GM11168 (cell line): ENCODE measurements around the gene NFE2.
"Not testable (repeated sequence)": the region's sequence is repeated elsewhere in the genome, so short reads cannot be mapped to it uniquely, and the experiment has no call there.

Experiments
- in situ Hi-C: fragments of 300-500 bp; cut with MboI; formaldehyde crosslinking; loops from one replicate; pipeline ENCODE4 v1.12.0; 2022; ENCODE audit warnings: low sequenced_read_pairs; ENCODE audit not compliant: unreplicated experiment

NFE2 gene

GRCh38 chr12:54285150-54286041, 15.4 kb downstream of the NFE2 start:
- in situ Hi-C loops = no loop called here

DNA sequence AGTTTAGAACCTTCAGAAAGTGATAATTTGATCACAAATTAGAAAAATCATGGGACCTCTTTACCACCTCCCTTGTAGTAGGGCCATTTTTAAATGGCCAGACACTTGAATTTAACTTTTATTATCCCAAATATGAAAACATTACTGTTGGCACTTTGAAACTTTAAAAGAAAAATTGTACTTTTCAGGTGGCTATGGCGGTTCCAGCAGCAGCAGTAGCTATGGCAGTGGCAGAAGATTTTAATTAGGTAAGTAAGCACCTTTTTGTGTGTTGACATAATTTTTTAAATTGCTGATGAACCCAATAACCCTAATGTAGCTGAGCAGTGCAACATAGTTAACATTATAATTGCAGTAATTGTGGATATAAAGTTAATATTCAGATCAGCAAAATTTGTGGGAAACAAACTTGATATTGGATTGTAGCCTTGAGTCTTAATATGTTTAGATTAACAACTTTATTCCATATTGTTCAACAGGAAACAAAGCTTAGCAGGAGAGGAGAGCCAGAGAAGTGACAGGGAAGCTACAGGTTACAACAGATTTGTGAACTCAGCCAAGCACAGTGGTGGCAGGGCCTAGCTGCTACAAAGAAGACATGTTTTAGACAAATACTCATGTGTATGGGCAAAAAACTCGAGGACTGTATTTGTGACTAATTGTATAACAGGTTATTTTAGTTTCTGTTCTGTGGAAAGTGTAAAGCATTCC, 16.6 kb downstream of the NFE2 start:
- in situ Hi-C loops = not testable (repeated sequence)

DNA sequence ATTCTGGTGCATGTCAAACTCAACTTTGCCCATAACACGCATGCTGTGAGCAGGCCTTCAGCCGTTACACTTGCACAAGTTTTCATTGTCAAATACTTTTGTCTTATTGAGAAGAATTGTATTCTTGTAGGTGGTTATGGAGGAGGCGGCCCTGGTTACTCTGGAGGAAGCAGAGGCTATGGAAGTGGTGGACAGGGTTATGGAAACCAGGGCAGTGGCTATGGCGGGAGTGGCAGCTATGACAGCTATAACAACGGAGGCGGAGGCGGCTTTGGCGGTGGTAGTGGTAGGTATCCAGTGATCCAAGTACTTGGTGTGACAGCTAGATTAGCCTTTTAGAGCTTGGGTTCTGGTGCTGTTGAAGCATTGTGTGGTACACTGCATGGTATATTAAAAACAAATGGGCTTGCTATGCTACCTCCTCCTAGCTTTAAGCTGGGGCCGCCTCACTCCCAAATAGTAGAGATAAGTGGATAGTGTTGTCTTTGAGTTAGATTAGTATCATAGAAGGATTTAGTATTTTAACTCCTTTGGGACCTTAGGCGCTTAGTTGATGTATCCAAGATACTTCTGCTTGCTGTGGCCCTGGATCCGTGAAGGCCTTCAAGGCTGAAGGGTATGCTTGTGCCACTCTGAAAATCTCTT, 17.7 kb downstream of the NFE2 start:
- in situ Hi-C loops = no loop called here

GRCh38 chr12:54281694-54282093, 19.1 kb downstream of the NFE2 start:
- in situ Hi-C loops = not testable (repeated sequence)

- in situ Hi-C loops = not testable (repeated sequence)
Measured at GRCh38 chr12:54281261-54281638, 19.6 kb downstream of the NFE2 start.

- in situ Hi-C loops = no loop called here
Measured at GRCh38 chr12:54280468-54281260, 20.2 kb downstream of the NFE2 start, which contains the start of gene HNRNPA1. Gene HNRNPA1, plus strand, starts transcription at chr12:54280726. Its CDS starts 82 bp downstream, at chr12:54280808.

- in situ Hi-C loops = no loop called here
Measured at GRCh38 chr12:54279632-54280467, 21.0 kb downstream of the NFE2 start, which contains the start of gene CBX5. Gene CBX5, minus strand, starts transcription at chr12:54280122. Its CDS starts 22,472 bp downstream, at chr12:54257650.

DNA sequence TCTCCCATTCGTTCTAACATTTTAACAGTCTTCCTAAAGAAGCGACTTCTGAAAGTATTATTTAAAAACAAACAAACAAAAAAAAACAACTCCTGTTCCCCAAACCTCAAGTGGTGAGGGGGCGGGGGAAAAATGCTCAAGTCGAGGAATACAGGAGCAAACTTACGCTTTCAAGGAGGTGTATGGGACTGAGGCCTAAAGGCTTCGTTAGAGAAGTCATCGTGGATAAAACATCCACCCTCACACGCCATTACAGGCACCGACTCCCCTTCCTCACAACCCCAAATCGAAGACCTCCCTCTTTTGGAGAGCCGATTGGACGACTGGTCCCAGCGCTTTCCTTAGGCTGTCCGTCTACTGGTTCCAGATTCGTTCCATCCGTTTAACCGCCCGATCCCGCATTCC, 21.6 kb downstream of the NFE2 start:
- in situ Hi-C loops = no loop called here

DNA sequence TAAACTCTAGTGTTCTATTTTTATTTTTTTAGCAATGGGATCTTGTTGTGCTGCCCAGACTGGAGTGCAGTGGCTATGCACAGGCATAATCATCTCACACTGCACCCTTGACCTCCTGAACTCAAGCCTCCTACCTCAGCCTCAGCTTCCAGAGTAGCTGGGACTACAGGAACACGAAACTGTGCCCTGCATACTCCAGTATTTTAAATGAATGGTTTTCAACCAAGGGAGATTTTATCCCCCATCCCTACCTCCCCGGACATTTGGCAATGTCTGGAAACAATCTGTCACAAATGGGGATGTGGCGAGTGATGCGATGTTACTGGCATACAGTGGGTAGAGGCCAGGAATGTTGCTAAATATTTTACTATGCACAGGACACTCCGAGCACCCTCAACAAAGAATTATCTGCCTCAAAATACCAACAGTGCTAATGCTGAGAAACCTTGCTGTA, 23.0 kb downstream of the NFE2 start:
- in situ Hi-C loops = no loop called here

DNA sequence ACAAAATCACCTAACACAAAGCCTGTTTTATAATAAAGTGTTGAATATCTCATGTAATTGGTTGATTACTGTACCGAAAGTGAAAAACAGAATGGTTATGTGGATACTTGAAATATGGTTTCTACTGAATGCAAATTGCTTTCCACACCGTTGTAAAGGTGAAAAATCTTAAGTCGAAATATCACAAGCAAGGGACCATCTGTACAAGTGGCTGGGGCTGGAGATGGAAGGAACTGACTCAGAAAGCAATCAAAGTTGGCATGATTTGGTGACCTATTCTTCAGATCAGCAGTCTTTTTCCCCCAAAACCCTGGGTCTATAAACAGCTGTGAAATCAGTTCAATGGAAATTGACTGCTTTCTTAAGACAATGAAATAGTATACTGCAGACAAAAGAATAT, 24.4 kb downstream of the NFE2 start:
- in situ Hi-C loops = no loop called here

DNA sequence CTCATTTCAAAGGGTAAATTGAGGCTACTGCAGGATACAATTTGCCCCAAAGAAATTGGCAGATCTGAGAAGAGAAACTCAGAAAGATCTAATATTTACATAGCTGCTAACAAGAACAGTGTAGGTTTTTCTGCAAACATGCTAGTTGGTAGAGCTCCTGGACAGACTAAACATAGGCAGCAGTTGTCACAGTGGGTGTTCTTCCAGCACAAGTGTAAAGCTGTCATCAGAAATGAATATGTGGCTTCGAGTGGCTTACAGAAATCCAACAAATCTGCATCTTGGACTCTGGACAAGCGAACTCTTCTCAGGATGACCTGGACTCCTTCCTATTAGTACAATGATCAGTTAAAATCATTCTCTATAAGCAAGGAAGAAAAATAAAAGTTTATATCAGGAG, 26.8 kb downstream of the NFE2 start:
- in situ Hi-C loops = no loop called here

- in situ Hi-C loops = no loop called here
Measured at GRCh38 chr12:54272214-54272613, 28.6 kb downstream of the NFE2 start.

GRCh38 chr12:54270345-54270744, 30.5 kb downstream of the NFE2 start:
- in situ Hi-C loops = no loop called here

GRCh38 chr12:54266852-54267251, 34.0 kb downstream of the NFE2 start:
- in situ Hi-C loops = no loop called here

GRCh38 chr12:54265364-54265812, 35.4 kb downstream of the NFE2 start:
- in situ Hi-C loops = no loop called here

- in situ Hi-C loops = no loop called here
Measured at GRCh38 chr12:54262403-54262925, 38.4 kb downstream of the NFE2 start.

- in situ Hi-C loops = no loop called here
Measured at GRCh38 chr12:54261815-54262402, 38.9 kb downstream of the NFE2 start.

DNA sequence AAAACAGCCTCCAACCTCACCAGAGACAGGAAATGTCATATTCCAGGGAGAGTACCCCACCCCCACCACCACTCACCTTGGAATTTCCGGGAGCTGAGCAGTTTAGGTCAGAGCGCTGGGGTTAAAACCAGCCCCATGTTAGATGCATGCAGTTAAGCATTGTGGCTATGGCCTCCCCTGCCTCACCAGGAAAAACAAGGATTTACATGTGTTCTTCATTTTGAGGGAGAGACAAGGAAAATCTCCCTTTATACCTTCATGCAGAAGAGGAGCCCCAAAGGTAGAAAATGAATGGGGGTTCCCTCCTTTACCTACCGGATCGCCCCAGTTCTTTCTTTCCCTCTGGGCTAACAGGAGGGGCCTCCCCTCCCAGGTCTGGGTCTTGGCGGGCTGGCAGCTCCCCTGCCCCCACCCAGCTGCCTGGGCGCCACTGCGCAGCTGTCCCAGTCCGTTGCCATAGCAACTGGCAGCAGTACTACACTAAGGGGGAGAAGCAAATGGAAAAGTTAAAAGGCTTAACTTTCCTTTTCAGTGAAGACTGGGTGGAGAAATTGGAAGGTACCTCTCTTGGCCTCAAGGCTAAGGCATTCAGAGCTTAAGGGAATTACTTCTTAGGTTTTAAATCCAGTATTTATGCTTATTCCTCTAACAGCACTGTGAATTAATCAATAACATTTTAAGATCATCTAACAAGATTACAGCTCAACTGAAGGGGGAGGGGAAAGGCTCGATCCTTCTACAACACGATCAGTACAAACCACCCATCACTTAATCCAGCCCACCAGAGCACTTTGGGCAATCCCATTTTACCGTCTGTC, 41.4 kb downstream of the NFE2 start:
- in situ Hi-C loops = no loop called here
